Neural progenitor cell (in vitro differentiated cells): ENCODE results near the gene QSOX1. TPM values are rescaled to one million over a fixed set of nuclear protein-coding genes. Genes with fewer than 3 reads are reported as not detected.
A peak's percentile ranks its signal among the peaks of the same experiment; 100 is the strongest.

ENCODE experiments used
- DNase-seq: peaks from one replicate; pipeline ENCODE4 v3.0.0-alpha.2; 2016; ENCODE audit warnings: low spot score
- H2AFZ ChIP-seq: fragments of 200-600 bp; sonication (generic); replicated peaks from 2 replicates; pipeline ENCODE4 v1.6.1; 2016; ENCODE audit warnings: antibody characterized with exemption
- H3F3A ChIP-seq: fragments of 200-600 bp; sonication (generic); 2 replicates; pipeline ENCODE4 v1.6.1; 2016; ENCODE audit warnings: antibody characterized with exemption, low read depth
- H3K27ac ChIP-seq: fragments of 200-600 bp; sonication (generic); 2 replicates; pipeline ENCODE4 v1.5.1; 2016; ENCODE audit warnings: mild to moderate bottlenecking
- H3K27me3 ChIP-seq: fragments of 200-600 bp; sonication (generic); 2 replicates; pipeline ENCODE4 v1.6.1; 2016; ENCODE audit warnings: mild to moderate bottlenecking, moderate library complexity
- H3K36me3 ChIP-seq: fragments of 200-600 bp; sonication (generic); 2 replicates; pipeline ENCODE4 v1.5.1; 2016
- H3K4me1 ChIP-seq: fragments of 200-600 bp; sonication (generic); 2 replicates; pipeline ENCODE4 v1.6.1; 2016; ENCODE audit warnings: mixed run types
- H3K4me2 ChIP-seq: fragments of 200-600 bp; sonication (generic); 2 replicates; pipeline ENCODE4 v1.6.1; 2016
- H3K4me3 ChIP-seq: fragments of 200-600 bp; sonication (generic); 2 replicates; pipeline ENCODE4 v1.5.1; 2016
- H3K79me2 ChIP-seq: fragments of 200-600 bp; sonication (generic); 2 replicates; pipeline ENCODE4 v1.6.1; 2016; ENCODE audit warnings: low read depth
- H3K9ac ChIP-seq: fragments of 200-600 bp; sonication (generic); 2 replicates; pipeline ENCODE4 v1.6.1; 2016
- H3K9me3 ChIP-seq: fragments of 200-600 bp; sonication (generic); 2 replicates; pipeline ENCODE4 v1.5.1; 2016; ENCODE audit warnings: low read depth
- H4K20me1 ChIP-seq: fragments of 200-600 bp; sonication (generic); 2 replicates; pipeline ENCODE4 v1.6.1; 2016; ENCODE audit warnings: low read depth
- H3K27ac Mint-ChIP-seq: 3 replicates; pipeline ENCODE4 v1.8.0; 2021; ENCODE audit warnings: mixed read lengths
- H3K27me3 Mint-ChIP-seq: 2 replicates; pipeline ENCODE4 v1.8.0; 2022; ENCODE audit warnings: low read depth, mild to moderate bottlenecking, inconsistent platforms, moderate library complexity, mixed read lengths; ENCODE audit not compliant: insufficient read depth
- H3K36me3 Mint-ChIP-seq: 3 replicates; pipeline ENCODE4 v1.8.0; 2021; ENCODE audit warnings: mixed read lengths
- H3K4me1 Mint-ChIP-seq: 3 replicates; pipeline ENCODE4 v1.8.0; 2021; ENCODE audit warnings: mixed read lengths
- H3K4me3 Mint-ChIP-seq: 3 replicates; pipeline ENCODE4 v1.8.0; 2021; ENCODE audit warnings: mild to moderate bottlenecking, moderate library complexity, mixed read lengths
- H3K9me3 Mint-ChIP-seq: 3 replicates; pipeline ENCODE4 v1.8.0; 2020; ENCODE audit warnings: mixed read lengths
- CTCF ChIP-seq: fragments of 200-600 bp; sonication (generic); IDR thresholded peaks from 2 replicates; pipeline ENCODE4 v1.5.1; 2017; ENCODE audit warnings: antibody characterized with exemption, mild to moderate bottlenecking
- EZH2 ChIP-seq: fragments of 200-600 bp; sonication (generic); IDR thresholded peaks from 2 replicates; pipeline ENCODE4 v1.6.1; 2017; ENCODE audit warnings: antibody characterized with exemption, mild to moderate bottlenecking, moderate library complexity
- EZH2phosphoT487 ChIP-seq: fragments of 200-600 bp; sonication (generic); IDR thresholded peaks from 2 replicates; pipeline ENCODE4 v1.6.1; 2017; ENCODE audit warnings: antibody characterized with exemption
- total RNA-seq: library from RNA; depleted of rRNA; stranded (reverse); fragments of >200 nt; gene quantifications from 2 replicates; pipeline ENCODE4 v1.2.3, GENCODE V29; 2015; ENCODE audit warnings: low replicate concordance

Gene QSOX1
- total RNA-seq, 1 donor from 2014 or later = 13.6 TPM

GRCh38 chr1:180136331-180136967 lies 18.2 kb upstream of the QSOX1 start:
- no peaks in the 10 kb centered on the region for H3K9me3 ChIP-seq
- H4K20me1 ChIP-seq = no peaks in the 10 kb centered on the region
- Mint-ChIP-seq H3K27ac (no peak overlapping the region), H3K36me3 (no peaks in the 10 kb centered on the region), H3K4me1 (no peaks in the 10 kb centered on the region), H3K4me3 (no peak overlapping the region), H3K9me3 (peaks cover 4% of the 10 kb centered on the region), H3K27me3 (peaks cover 2% of the 10 kb centered on the region)
- no peaks in the 10 kb centered on the region for H3K36me3 ChIP-seq
- H3F3A ChIP-seq = no peaks in the 10 kb centered on the region
- no peak overlapping the region for H3K9ac ChIP-seq
- peak overlapping the region; percentile 60 for H2AFZ ChIP-seq
- TF ChIP-seq EZH2 (no peak), CTCF (no peak), EZH2phosphoT487 (no peak)
- no peaks in the 10 kb centered on the region for H3K4me1 ChIP-seq
- H3K4me3 ChIP-seq = no peak overlapping the region
- DNase-seq = no peak
- no peaks in the 10 kb centered on the region for H3K79me2 ChIP-seq
- H3K27ac ChIP-seq = no peak overlapping the region
- no peak overlapping the region for H3K4me2 ChIP-seq
- H3K27me3 ChIP-seq = peaks cover 7% of the 10 kb centered on the region

- Histone ChIP-seq H3K79me2 (no peaks in the 10 kb centered on the region), H3K27me3 (peaks cover 7% of the 10 kb centered on the region), H4K20me1 (no peaks in the 10 kb centered on the region), H3K27ac (no peak overlapping the region), H3F3A (no peaks in the 10 kb centered on the region), H2AFZ (no peak overlapping the region), H3K4me3 (no peak overlapping the region), H3K4me2 (no peak overlapping the region), H3K36me3 (no peaks in the 10 kb centered on the region), H3K4me1 (no peaks in the 10 kb centered on the region), H3K9ac (no peak overlapping the region), H3K9me3 (no peaks in the 10 kb centered on the region)
- no peak for TF ChIP-seq EZH2
- TF ChIP-seq CTCF = no peak
- no peak for TF ChIP-seq EZH2phosphoT487
- Mint-ChIP-seq H3K9me3 (peaks cover 4% of the 10 kb centered on the region), H3K4me3 (no peak overlapping the region), H3K36me3 (no peaks in the 10 kb centered on the region), H3K27ac (no peak overlapping the region), H3K27me3 (peaks cover 2% of the 10 kb centered on the region), H3K4me1 (no peaks in the 10 kb centered on the region)
- no peak for DNase-seq
Observed at GRCh38 chr1:180136968-180137356, 17.7 kb upstream of the QSOX1 start.

- no peaks in the 10 kb centered on the region for H4K20me1 ChIP-seq
- no peak overlapping the region for H3K27ac ChIP-seq
- no peak for TF ChIP-seq CTCF
- TF ChIP-seq EZH2phosphoT487 = no peak
- no peak for TF ChIP-seq EZH2
- Mint-ChIP-seq H3K9me3 (peaks cover 4% of the 10 kb centered on the region), H3K27me3 (no peaks in the 10 kb centered on the region), H3K4me1 (no peaks in the 10 kb centered on the region), H3K4me3 (no peak overlapping the region), H3K36me3 (no peaks in the 10 kb centered on the region), H3K27ac (no peak overlapping the region)
- DNase-seq = no peak
- no peaks in the 10 kb centered on the region for H3K79me2 ChIP-seq
- no peak overlapping the region for H3K9ac ChIP-seq
- no peak overlapping the region for H3K4me3 ChIP-seq
- no peaks in the 10 kb centered on the region for H3K9me3 ChIP-seq
- H3F3A ChIP-seq = no peaks in the 10 kb centered on the region
- no peak overlapping the region for H3K4me2 ChIP-seq
- no peaks in the 10 kb centered on the region for H3K36me3 ChIP-seq
- peaks cover 7% of the 10 kb centered on the region for H3K27me3 ChIP-seq
- no peak overlapping the region for H2AFZ ChIP-seq
- H3K4me1 ChIP-seq = no peaks in the 10 kb centered on the region
Observed at GRCh38 chr1:180137776-180138175, 16.9 kb upstream of the QSOX1 start.
